GM19463 (cell line): Measurements from ENCODE around the gene MTMR1.
A peak's percentile ranks its signal among the peaks of the same experiment; 100 is the strongest.

Experiments
- ATAC-seq: cut with Tn5 transposase; IDR thresholded peaks from one replicate; pipeline ENCODE4 v1.9.1; 2021; ENCODE audit warnings: mild to moderate bottlenecking, moderate library complexity; ENCODE audit not compliant: unreplicated experiment

Gene MTMR1

GRCh38 chrX:150762258-150763165 is 69.3 kb downstream of the MTMR1 start:
- ATAC-seq = no peak

GRCh38 chrX:150763303-150763797 is 70.2 kb downstream of the MTMR1 start:
- ATAC-seq = no peak

- no peak for ATAC-seq
These were observed 70.6 kb downstream of the MTMR1 start for GRCh38 chrX:150763810-150764209.

GRCh38 chrX:150765237-150765636 is 72.0 kb downstream of the MTMR1 start:
- ATAC-seq = no peak

- no peak for ATAC-seq
These were observed 72.7 kb downstream of the MTMR1 start for GRCh38 chrX:150765782-150766350.

- ATAC-seq = no peak
These were observed 73.3 kb downstream of the MTMR1 start for GRCh38 chrX:150766351-150767044.

GRCh38 chrX:150767045-150767395 is 73.8 kb downstream of the MTMR1 start:
- no peak for ATAC-seq

- no peak for ATAC-seq
These were observed 74.4 kb downstream of the MTMR1 start for GRCh38 chrX:150767475-150768131.

- no peak for ATAC-seq
These were observed 74.9 kb downstream of the MTMR1 start for GRCh38 chrX:150768132-150768485.

GRCh38 chrX:150768580-150769190 is 75.5 kb downstream of the MTMR1 start:
- ATAC-seq = no peak

- ATAC-seq = no peak
These were observed 76.2 kb downstream of the MTMR1 start for GRCh38 chrX:150769408-150769807.

GRCh38 chrX:150770623-150771022 is 77.4 kb downstream of the MTMR1 start:
- ATAC-seq = no peak

- ATAC-seq = no peak
These were observed 77.9 kb downstream of the MTMR1 start for GRCh38 chrX:150771116-150771515.

GRCh38 chrX:150772150-150772970 is 79.2 kb downstream of the MTMR1 start:
- ATAC-seq = peak; percentile 88

- no peak for ATAC-seq
These were observed 79.9 kb downstream of the MTMR1 start for GRCh38 chrX:150773117-150773516.

GRCh38 chrX:150773634-150774033 is 80.4 kb downstream of the MTMR1 start:
- no peak for ATAC-seq

- no peak for ATAC-seq
These were observed 81.8 kb downstream of the MTMR1 start for GRCh38 chrX:150774798-150775568.

- ATAC-seq = no peak
These were observed 82.6 kb downstream of the MTMR1 start for GRCh38 chrX:150775569-150776350.
